GM12878 (cell line): ENCODE results near the gene PTH. TPM values are rescaled to one million over a fixed set of nuclear protein-coding genes. Genes with fewer than 3 reads are reported as not detected.
A peak's percentile ranks its signal among the peaks of the same experiment; 100 is the strongest.

Experiments
- ATF7 ChIP-seq: fragments of 450-650 bp; IDR thresholded peaks from 2 replicates; pipeline ENCODE4 v1.6.1; 2016; ENCODE audit warnings: low read depth, mild to moderate bottlenecking
- CEBPB ChIP-seq, 2 experiments: fragments of 150-350 bp in 1 of 2; IDR thresholded peaks; 2 replicates each; pipeline ENCODE4 v1.6.1; 2012 to 2014; ENCODE audit warnings: low read depth in 2 of 2, low read length in 2 of 2, borderline replicate concordance in 1 of 2, inconsistent platforms in 1 of 2
- CUX1 ChIP-seq: IDR thresholded peaks from 2 replicates; pipeline ENCODE4 v1.6.1; 2012; ENCODE audit warnings: improper control_type of control experiment, low read depth, low read length; ENCODE audit not compliant: insufficient replicate concordance
- DPF2 ChIP-seq: fragments of 450-650 bp; IDR thresholded peaks from 2 replicates; pipeline ENCODE4 v1.6.1; 2017; ENCODE audit warnings: mild to moderate bottlenecking
- HCFC1 ChIP-seq: fragments of 150-350 bp; IDR thresholded peaks from 2 replicates; pipeline ENCODE4 v1.6.1; 2014; ENCODE audit warnings: low read length
- NR2C1 ChIP-seq: fragments of 450-650 bp; IDR thresholded peaks from 2 replicates; pipeline ENCODE4 v1.6.1; 2017; ENCODE audit warnings: antibody characterized with exemption, mild to moderate bottlenecking, moderate library complexity
- PAX5 ChIP-seq: IDR thresholded peaks from 2 replicates; pipeline ENCODE4 v1.6.1; 2011; ENCODE audit warnings: low read depth, low read length, borderline replicate concordance
- PBX3 ChIP-seq: IDR thresholded peaks from 2 replicates; pipeline ENCODE4 v1.6.1; 2011; ENCODE audit warnings: mild to moderate bottlenecking, low read depth, low read length, moderate library complexity; ENCODE audit not compliant: insufficient replicate concordance
- PKNOX1 ChIP-seq: fragments of 450-650 bp; IDR thresholded peaks from 2 replicates; pipeline ENCODE4 v1.6.1; 2016; ENCODE audit warnings: mild to moderate bottlenecking
- PML ChIP-seq: IDR thresholded peaks from 2 replicates; pipeline ENCODE4 v1.6.1; 2012; ENCODE audit warnings: low read length, inconsistent platforms
- SIN3A ChIP-seq: IDR thresholded peaks from 2 replicates; pipeline ENCODE4 v1.6.1; 2012; ENCODE audit warnings: low read depth, low read length, improper control_type of control experiment
- SMAD1 ChIP-seq: fragments of 450-650 bp; IDR thresholded peaks from 2 replicates; pipeline ENCODE4 v1.6.1; 2018; ENCODE audit warnings: mild to moderate bottlenecking, low read depth; ENCODE audit not compliant: partially characterized antibody
- SMARCA5 ChIP-seq: fragments of 450-650 bp; IDR thresholded peaks from 2 replicates; pipeline ENCODE4 v1.6.1; 2017; ENCODE audit warnings: mild to moderate bottlenecking
- ZBTB40 ChIP-seq: fragments of 450-650 bp; IDR thresholded peaks from 2 replicates; pipeline ENCODE4 v1.6.1; 2016; ENCODE audit warnings: mild to moderate bottlenecking, moderate library complexity, borderline replicate concordance
- ZNF207 ChIP-seq: fragments of 450-650 bp; IDR thresholded peaks from 2 replicates; pipeline ENCODE4 v1.6.1; 2014; ENCODE audit warnings: antibody characterized with exemption, mild to moderate bottlenecking, borderline replicate concordance
- polyA plus RNA-seq, 11 experiments: library from polyadenylated mRNA; depleted of rRNA in 4 of 11; unstranded in 6 of 11; stranded (reverse) in 5 of 11; fragments of >200 nt; fragmentation: Nextera tagmentation in 4 of 11; fragmentation: Illumina TruSeq in 1 of 11; extraction: Ambion mirVana in 4 of 11; extraction: Trizol in 1 of 11; gene quantifications; 1 replicate in 1 of 11; 2 replicates in 10 of 11; pipeline versions ENCODE4 v1.2.1 to v1.2.3, GENCODE V29; 2011 to 2016; ENCODE audit warnings: inconsistent platforms in 2 of 11, missing spikeins in 2 of 11, low read depth in 1 of 11
- total RNA-seq, 4 experiments: library from RNA; depleted of rRNA in 3 of 4; stranded (reverse); fragments of >200 nt in 3 of 4; fragmentation: Illumina TruSeq in 1 of 4; extraction: Trizol in 1 of 4; gene quantifications; 2 replicates each; pipeline versions ENCODE4 v1.2.1 to v1.2.3, GENCODE V29; 2013 to 2021

The PTH gene
- total and polyA plus RNA-seq, 10 of the 15 experiments (the other 5 are each of a cell fraction or from before 2014, with no cell fraction given), result not detected

GRCh38 chr11:13462901-13463778 is 32.7 kb downstream of the PTH start, which contains the start of gene BTBD10 (continued):
- TF ChIP-seq PKNOX1 (peak; percentile 74), PAX5 (0 out of 2 replicates have a peak, but pooled peaks have one; percentile 24), SMARCA5 (no peak), CEBPB (IDR thresholded peaks at IDR 0.05; ENCODE audit: borderline replicate concordance in 1 of 2, low read depth in 2 of 2, low read length in 2 of 2) (no peak), ZBTB40 (no peak; the same call in 1 of the 2 replicates), CUX1 (no peak), PML (peak; percentile 96), PBX3 (no peak), ZNF207 (0 out of 2 replicates have a peak, but pooled peaks have one; percentile 44), HCFC1 (peak; percentile 51), SIN3A (no peak; the same call in 1 of the 2 replicates), DPF2 (0 out of 2 replicates have a peak, but pooled peaks have one; percentile 43), NR2C1 (no peak), SMAD1 (no peak), ATF7 (no peak)
